Stomach (tissue), 4 donors: ENCODE results near the gene OPN1SW.

Experiments
- CTCF ChIP-seq, 7 experiments: fragments of 450-650 bp in 4 of 7; fragments of 200-600 bp in 3 of 7; sonication (generic) in 3 of 7; IDR thresholded peaks; one replicate each; pipeline ENCODE4 v1.5.1; 2016 to 2019; ENCODE audit warnings: antibody characterized with exemption in 7 of 7, control low read depth in 2 of 7, mild to moderate bottlenecking in 1 of 7
- EP300 ChIP-seq: sonication (generic); formaldehyde crosslinking; IDR thresholded peaks from one replicate; pipeline ENCODE4 v1.6.1; 2017; ENCODE audit warnings: antibody characterized with exemption
- POLR2A ChIP-seq, 4 donors: fragments of 450-650 bp; IDR thresholded peaks; one replicate each; pipeline ENCODE4 v1.6.1; 2016; ENCODE audit warnings: antibody characterized with exemption in 4 of 4, control low read depth in 2 of 4, mild to moderate bottlenecking in 1 of 4, moderate library complexity in 1 of 4
- POLR2AphosphoS5 ChIP-seq, 3 donors: sonication (generic); formaldehyde crosslinking; IDR thresholded peaks; one replicate each; pipeline ENCODE4 v1.6.1; 2016; ENCODE audit warnings: antibody characterized with exemption in 3 of 3

GRCh38 chr7:128739048-128739962 lies 36.3 kb downstream of the OPN1SW start, which contains the start of gene CALU:
- TF ChIP-seq CTCF (IDR thresholded peaks at IDR 0.05), result no peak
- peak; percentile 91 to 97 (median 96) for TF ChIP-seq POLR2AphosphoS5 (IDR thresholded peaks at IDR 0.05)
- TF ChIP-seq POLR2A (IDR thresholded peaks at IDR 0.05), result peak in 2 of 4 donors; percentile 63 to 75
- TF ChIP-seq EP300, result no peak
